ENCODE data around the gene NXPE4.
"Not testable (repeated sequence)": the region's sequence is repeated elsewhere in the genome, so short reads cannot be mapped to it uniquely, and the experiment has no call there.

Gene NXPE4

GRCh38 chr11:114595571-114595970, at the start of gene NXPE4:
TSS of gene NXPE4 (minus strand) at chr11:114595786. CDS start at chr11:114594759, 1,027 bp downstream.
- H3K9ac ChIP-seq (ENCODE audit: low read length): no peak within 1 kb of the TSS
- no peak within 1 kb of the TSS for H3K4me3 ChIP-seq (ENCODE audit: low read length)
- no peaks in the 10 kb centered on the region for H3K27me3 ChIP-seq (ENCODE audit: control insufficient read depth, insufficient read depth, low read length)
- H3K9me3 ChIP-seq (ENCODE audit: control insufficient read depth, low read length): no peaks in the 10 kb centered on the region
- no peaks in the 10 kb centered on the region for H3K4me1 ChIP-seq (ENCODE audit: control insufficient read depth, insufficient read depth, low read length)
- H3K36me3 ChIP-seq (ENCODE audit: control insufficient read depth, insufficient read depth, low read length): no peaks in the 10 kb centered on the region

DNA sequence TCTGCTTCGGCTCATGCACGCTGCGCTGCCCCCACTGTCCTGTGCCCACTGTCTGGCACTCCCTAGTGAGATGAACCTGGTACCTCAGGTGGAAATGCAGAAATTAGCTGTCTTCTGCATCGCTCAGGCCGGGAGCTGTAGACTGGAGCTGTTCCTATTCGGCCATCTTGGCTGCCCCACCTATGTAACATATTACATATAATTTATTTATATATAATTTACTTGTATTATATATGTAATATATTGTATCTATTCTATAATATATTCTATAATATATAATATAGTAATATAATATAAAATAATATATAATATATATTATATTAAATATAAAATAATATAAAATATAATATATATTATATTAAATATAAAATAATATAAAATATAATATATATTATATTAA, 43.9 kb upstream of the NXPE4 start:
- H3K9ac ChIP-seq (ENCODE audit: low read length); H3K4me1 ChIP-seq (ENCODE audit: control insufficient read depth, insufficient read depth, low read length); H3K27me3 ChIP-seq (ENCODE audit: control insufficient read depth, insufficient read depth, low read length); H3K36me3 ChIP-seq (ENCODE audit: control insufficient read depth, insufficient read depth, low read length); H3K9me3 ChIP-seq (ENCODE audit: control insufficient read depth, low read length); H3K4me3 ChIP-seq (ENCODE audit: low read length): not testable (repeated sequence)

DNA sequence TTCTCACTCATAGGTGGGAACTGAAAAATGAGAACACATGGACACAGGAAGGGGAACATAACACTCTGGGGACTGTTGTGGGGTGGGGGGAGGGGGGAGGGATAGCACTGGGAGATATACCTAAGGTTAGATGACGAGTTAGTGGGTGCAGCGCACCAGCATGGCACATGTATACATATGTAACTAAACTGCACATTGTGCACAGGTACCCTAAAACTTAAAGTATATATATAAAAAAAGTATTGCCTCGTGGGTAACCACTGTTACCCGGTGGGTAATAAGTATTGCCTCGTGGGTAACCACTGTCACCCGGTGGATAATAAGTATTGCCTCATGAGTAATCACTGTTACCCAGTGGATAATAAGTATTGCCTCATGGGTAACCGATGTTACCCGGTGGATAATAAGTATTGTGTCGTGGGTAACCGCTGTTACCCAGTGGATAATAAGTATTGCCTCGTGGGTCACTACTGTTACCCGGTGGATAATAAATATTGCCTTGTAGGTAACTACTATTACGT, 35.9 kb upstream of the NXPE4 start:
- H3K4me3 ChIP-seq (ENCODE audit: low read length); H3K9me3 ChIP-seq (ENCODE audit: control insufficient read depth, low read length); H3K4me1 ChIP-seq (ENCODE audit: control insufficient read depth, insufficient read depth, low read length); H3K9ac ChIP-seq (ENCODE audit: low read length); H3K27me3 ChIP-seq (ENCODE audit: control insufficient read depth, insufficient read depth, low read length); H3K36me3 ChIP-seq (ENCODE audit: control insufficient read depth, insufficient read depth, low read length): not testable (repeated sequence)

GRCh38 chr11:114625294-114625693, 29.7 kb upstream of the NXPE4 start:
- Histone ChIP-seq H3K4me3 (ENCODE audit: low read length) (no peak overlapping the region), H3K27me3 (ENCODE audit: control insufficient read depth, insufficient read depth, low read length) (no peaks in the 10 kb centered on the region), H3K4me1 (ENCODE audit: control insufficient read depth, insufficient read depth, low read length) (no peaks in the 10 kb centered on the region), H3K9me3 (ENCODE audit: control insufficient read depth, low read length) (no peaks in the 10 kb centered on the region), H3K9ac (ENCODE audit: low read length) (no peak overlapping the region), H3K36me3 (ENCODE audit: control insufficient read depth, insufficient read depth, low read length) (no peaks in the 10 kb centered on the region)

GRCh38 chr11:114624455-114625207, 29.0 kb upstream of the NXPE4 start:
- no peaks in the 10 kb centered on the region for H3K9me3 ChIP-seq (ENCODE audit: control insufficient read depth, low read length)
- no peaks in the 10 kb centered on the region for H3K4me1 ChIP-seq (ENCODE audit: control insufficient read depth, insufficient read depth, low read length)
- H3K4me3 ChIP-seq (ENCODE audit: low read length): no peak overlapping the region
- no peaks in the 10 kb centered on the region for H3K27me3 ChIP-seq (ENCODE audit: control insufficient read depth, insufficient read depth, low read length)
- no peak overlapping the region for H3K9ac ChIP-seq (ENCODE audit: low read length)
- no peaks in the 10 kb centered on the region for H3K36me3 ChIP-seq (ENCODE audit: control insufficient read depth, insufficient read depth, low read length)

DNA sequence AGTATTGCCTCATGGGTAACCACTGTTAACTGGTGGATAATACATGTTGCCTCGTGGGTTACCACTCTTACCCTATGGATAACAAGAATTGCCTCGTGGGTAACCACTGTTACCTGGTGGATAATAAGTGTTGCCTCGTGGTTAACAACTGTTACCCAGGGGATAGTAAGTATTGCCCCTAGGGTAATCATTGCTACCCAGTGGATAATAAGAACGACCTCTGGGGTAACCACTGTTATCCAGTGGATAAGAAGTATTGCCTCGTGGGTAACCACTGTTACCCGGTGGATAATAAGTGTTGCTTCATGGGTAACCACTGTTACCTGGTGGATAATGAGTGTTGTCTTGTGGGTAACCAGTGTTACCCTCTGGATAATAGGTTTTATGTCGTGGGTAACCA, 28.1 kb upstream of the NXPE4 start:
- H3K9ac ChIP-seq (ENCODE audit: low read length): no peak overlapping the region

GRCh38 chr11:114622858-114623257, 27.3 kb upstream of the NXPE4 start:
- Histone ChIP-seq H3K27me3 (ENCODE audit: control insufficient read depth, insufficient read depth, low read length) (no peaks in the 10 kb centered on the region), H3K4me3 (ENCODE audit: low read length) (no peak overlapping the region), H3K36me3 (ENCODE audit: control insufficient read depth, insufficient read depth, low read length) (no peaks in the 10 kb centered on the region), H3K9me3 (ENCODE audit: control insufficient read depth, low read length) (no peaks in the 10 kb centered on the region), H3K4me1 (ENCODE audit: control insufficient read depth, insufficient read depth, low read length) (no peaks in the 10 kb centered on the region), H3K9ac (ENCODE audit: low read length) (no peak overlapping the region)

More for the DNA sequence above, 28.1 kb upstream of the NXPE4 start:
- Histone ChIP-seq H3K27me3 (ENCODE audit: control insufficient read depth, insufficient read depth, low read length) (no peaks in the 10 kb centered on the region), H3K36me3 (ENCODE audit: control insufficient read depth, insufficient read depth, low read length) (no peaks in the 10 kb centered on the region), H3K9me3 (ENCODE audit: control insufficient read depth, low read length) (no peaks in the 10 kb centered on the region), H3K4me3 (ENCODE audit: low read length) (no peak overlapping the region), H3K4me1 (ENCODE audit: control insufficient read depth, insufficient read depth, low read length) (no peaks in the 10 kb centered on the region)

DNA sequence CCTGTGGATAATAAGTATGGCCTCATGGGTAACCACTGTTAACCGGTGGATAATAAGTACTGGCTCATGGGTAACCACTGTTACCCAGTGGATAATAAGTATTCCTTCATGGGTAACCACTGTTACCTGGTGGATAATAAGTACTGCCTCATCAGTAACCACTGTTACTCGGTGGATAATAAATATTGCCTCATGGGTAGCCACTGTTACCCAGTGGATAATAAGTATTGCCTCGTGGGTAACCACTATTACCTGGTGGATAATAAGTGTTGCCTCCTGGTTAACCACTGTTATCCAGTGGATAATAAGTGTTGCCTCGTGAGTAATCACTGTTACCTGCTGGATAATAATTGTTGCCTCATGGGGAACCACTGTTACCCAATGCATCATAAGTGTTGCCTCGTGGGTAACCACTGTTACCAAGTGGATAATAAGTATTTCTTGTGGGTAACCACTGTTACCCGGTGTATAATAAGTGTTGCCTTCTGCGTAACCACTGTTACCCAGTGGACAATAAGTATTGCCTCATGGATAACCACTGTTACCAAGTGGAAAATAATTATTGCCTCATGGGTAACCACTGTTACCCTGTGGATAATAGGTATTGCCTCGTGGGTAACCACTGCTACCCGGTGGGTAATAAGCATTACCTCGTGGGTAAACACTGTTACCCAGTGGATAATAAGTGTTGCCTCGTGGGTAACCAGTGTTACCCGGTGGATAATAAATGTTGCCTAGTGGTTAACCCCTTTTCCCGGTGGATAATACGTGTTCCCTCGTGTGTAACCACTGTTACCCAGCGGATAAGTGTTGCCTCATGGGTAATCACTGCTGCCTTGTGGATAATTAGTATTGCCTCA, 26.6 kb upstream of the NXPE4 start:
- Histone ChIP-seq H3K36me3 (ENCODE audit: control insufficient read depth, insufficient read depth, low read length) (no peaks in the 10 kb centered on the region), H3K4me3 (ENCODE audit: low read length) (no peak overlapping the region), H3K4me1 (ENCODE audit: control insufficient read depth, insufficient read depth, low read length) (no peaks in the 10 kb centered on the region), H3K9me3 (ENCODE audit: control insufficient read depth, low read length) (no peaks in the 10 kb centered on the region), H3K9ac (ENCODE audit: low read length) (no peak overlapping the region), H3K27me3 (ENCODE audit: control insufficient read depth, insufficient read depth, low read length) (no peaks in the 10 kb centered on the region)

DNA sequence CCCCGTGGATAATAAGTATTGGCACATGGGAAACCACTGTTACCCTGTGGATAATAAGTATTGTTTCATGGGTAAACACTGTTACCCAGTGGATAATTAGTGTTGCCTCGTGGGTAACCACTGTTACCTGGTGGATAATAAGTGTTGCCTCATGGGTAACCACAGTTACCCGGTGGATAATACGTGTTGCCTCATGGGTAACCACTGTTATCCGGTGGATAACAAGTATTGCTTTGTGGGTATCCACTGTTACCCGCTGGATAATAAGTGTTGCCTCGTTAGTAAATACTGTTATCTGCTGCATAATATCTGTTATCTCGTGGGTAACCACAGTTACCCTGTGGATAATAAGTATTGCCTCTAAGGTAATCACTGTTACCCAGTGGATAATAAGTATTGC, 25.5 kb upstream of the NXPE4 start:
- no peak overlapping the region for H3K9ac ChIP-seq (ENCODE audit: low read length)
- H3K4me1 ChIP-seq (ENCODE audit: control insufficient read depth, insufficient read depth, low read length): no peaks in the 10 kb centered on the region
- no peaks in the 10 kb centered on the region for H3K27me3 ChIP-seq (ENCODE audit: control insufficient read depth, insufficient read depth, low read length)
- no peak overlapping the region for H3K4me3 ChIP-seq (ENCODE audit: low read length)
- no peaks in the 10 kb centered on the region for H3K9me3 ChIP-seq (ENCODE audit: control insufficient read depth, low read length)
- no peaks in the 10 kb centered on the region for H3K36me3 ChIP-seq (ENCODE audit: control insufficient read depth, insufficient read depth, low read length)

DNA sequence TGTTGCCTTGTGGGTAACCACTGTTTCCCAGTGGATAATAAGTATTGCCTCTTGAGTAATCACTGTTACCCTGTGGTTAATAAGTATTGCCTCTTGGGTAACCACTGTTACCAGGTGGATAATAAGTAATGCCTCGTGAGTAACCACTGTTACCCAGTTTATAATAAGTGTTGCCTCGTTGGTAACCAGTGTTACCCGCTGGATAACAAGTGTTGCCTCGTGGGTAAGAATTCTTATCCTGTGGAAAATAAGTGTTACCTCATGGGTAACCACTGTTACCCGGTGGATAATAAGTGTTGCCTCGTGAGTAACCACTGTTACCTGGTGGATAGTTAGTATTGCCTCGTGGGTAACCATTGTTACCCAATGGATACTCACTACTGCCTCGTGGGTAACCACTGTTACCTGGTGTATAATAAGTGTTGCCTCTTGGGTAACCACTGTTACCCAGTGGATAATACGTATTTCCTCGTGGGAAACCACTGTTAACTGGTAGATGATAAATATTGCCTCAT, 24.1 kb upstream of the NXPE4 start:
- Histone ChIP-seq H3K4me1 (ENCODE audit: control insufficient read depth, insufficient read depth, low read length) (no peaks in the 10 kb centered on the region), H3K9ac (ENCODE audit: low read length) (no peak overlapping the region), H3K36me3 (ENCODE audit: control insufficient read depth, insufficient read depth, low read length) (no peaks in the 10 kb centered on the region), H3K27me3 (ENCODE audit: control insufficient read depth, insufficient read depth, low read length) (no peaks in the 10 kb centered on the region), H3K9me3 (ENCODE audit: control insufficient read depth, low read length) (no peaks in the 10 kb centered on the region), H3K4me3 (ENCODE audit: low read length) (no peak overlapping the region)

- no peak overlapping the region for H3K9ac ChIP-seq (ENCODE audit: low read length)
- no peak overlapping the region for H3K4me3 ChIP-seq (ENCODE audit: low read length)
- H3K36me3 ChIP-seq (ENCODE audit: control insufficient read depth, insufficient read depth, low read length): no peaks in the 10 kb centered on the region
- no peaks in the 10 kb centered on the region for H3K4me1 ChIP-seq (ENCODE audit: control insufficient read depth, insufficient read depth, low read length)
- no peaks in the 10 kb centered on the region for H3K9me3 ChIP-seq (ENCODE audit: control insufficient read depth, low read length)
- no peaks in the 10 kb centered on the region for H3K27me3 ChIP-seq (ENCODE audit: control insufficient read depth, insufficient read depth, low read length)
Observed at GRCh38 chr11:114618139-114618538, 22.6 kb upstream of the NXPE4 start.

All from mucosa of stomach (tissue), 1 donor.